Ovary (tissue), 9 donors: Measurements from ENCODE around the gene RPL26. TPM values are rescaled to one million over a fixed set of nuclear protein-coding genes. Genes with fewer than 3 reads are reported as not detected.

Source experiments
- DNase-seq, 5 donors: peaks; one replicate each; pipeline ENCODE4 v3.0.0-alpha.2; 2019 to 2020
- H3K27ac ChIP-seq, 2 donors: fragments of 200-600 bp; one replicate each; pipeline versions ENCODE4 v1.5.1 to v1.8.0; 2019 to 2022
- H3K27me3 ChIP-seq: fragments of 200-600 bp; one replicate; pipeline ENCODE4 v1.8.0; 2022
- H3K36me3 ChIP-seq: fragments of 200-600 bp; sonication (generic); one replicate; pipeline ENCODE4 v1.5.1; 2019
- H3K4me1 ChIP-seq: one replicate; pipeline ENCODE4 v1.8.1; 2013; ENCODE audit warnings: mild to moderate bottlenecking, moderate library complexity; ENCODE audit not compliant: insufficient read depth
- H3K4me3 ChIP-seq: fragments of 200-600 bp; sonication (generic); one replicate; pipeline ENCODE4 v1.5.1; 2017
- H3K9me3 ChIP-seq, 2 donors: fragments of 200-600 bp in 1 of 2; sonication (generic) in 1 of 2; one replicate each; pipeline versions ENCODE4 v1.5.1 to v1.8.1; 2013 to 2019; ENCODE audit warnings: mild to moderate bottlenecking in 1 of 2, moderate library complexity in 1 of 2
- CTCF ChIP-seq, 3 donors: fragments of 450-650 bp in 2 of 3; fragments of 200-600 bp in 1 of 3; IDR thresholded peaks; one replicate each; pipeline versions ENCODE4 v1.5.1 to v1.8.0; 2016 to 2022; ENCODE audit warnings: antibody characterized with exemption in 3 of 3, mild to moderate bottlenecking in 1 of 3
- EP300 ChIP-seq: sonication (generic); formaldehyde crosslinking; IDR thresholded peaks from one replicate; pipeline ENCODE4 v1.6.1; 2017; ENCODE audit warnings: antibody characterized with exemption
- POLR2A ChIP-seq: fragments of 450-650 bp; IDR thresholded peaks from one replicate; pipeline ENCODE4 v1.6.1; 2017; ENCODE audit warnings: antibody characterized with exemption, mild to moderate bottlenecking, moderate library complexity
- WGBS, 3 donors: extraction: QIAGEN DNeasy Blood & Tissue Kit in 1 of 3; methylation state at CpG; one replicate each; pipeline versions ENCODE4 v1.1.5 to v1.1.7; 2013 to 2017; 5-methylcytosine and 5-hydroxymethylcytosine counted together
- intact Hi-C, 4 donors: fragments of 100-400 bp; cut with DNase I; formaldehyde crosslinking; loops; one replicate each; pipeline versions ENCODE4 v1.11.0 to v1.15.1; 2022 to 2023
- polyA plus RNA-seq, 2 donors: library from polyadenylated mRNA; stranded (reverse); fragments of 200-250 nt in 1 of 2; fragments of 350-450 nt in 1 of 2; fragmentation: Illumina TruSeq in 1 of 2; extraction: RNeasy Lipid Tissue Mini Kit (QIAGEN cat#74804) in 1 of 2; gene quantifications; one replicate each; pipeline ENCODE4 v1.2.3, GENCODE V29; 2013 to 2014
- total RNA-seq, 7 donors: library from RNA; depleted of rRNA in 2 of 7; stranded (reverse); fragments of >200 nt in 2 of 7; fragmentation: NEBNext Ultra II Directional in 3 of 7; extraction: Animal tissue kit (Norgen Biotek cat#: 25700) in 3 of 7; gene quantifications; one replicate each; pipeline versions ENCODE4 v1.1.0 to v1.2.4, GENCODE V29; 2016 to 2023
- donor health status: DM: no; HTN: no; CAD: no; lungs with moderate emphysema.
- donor health status: DM: no; HTN: no; CAD: no.
- donor health status: Bipolar disorder and iron deficiency.
- donor health status: DM: yes; HTN: yes; CAD: no.
- donor health status: DM: no; HTN: no; CAD: no.
- donor health status: DM: yes; HTN: yes; CAD: no.

The RPL26 gene
- total and polyA plus RNA-seq, 9 donors: 2,824 to 11,226 (median 3,966) TPM

GRCh38 chr17:8405499-8406016, 22.6 kb upstream of the RPL26 start:
- WGBS, 3 donors: 74 to 85% (median 85%) methylated on average over 11 of the region's 11 CpGs

GRCh38 chr17:8402921-8403536, 20.0 kb upstream of the RPL26 start:
- Histone ChIP-seq H3K4me3 (no peak overlapping the region), H3K36me3 (no peaks in the 10 kb centered on the region), H3K27ac (no peak overlapping the region), H3K9me3 (no peaks in the 10 kb centered on the region), H3K4me1 (no peaks in the 10 kb centered on the region), H3K27me3 (no peaks in the 10 kb centered on the region)
- no peak for DNase-seq
- intact Hi-C loops: no loop called here
- TF ChIP-seq EP300: no peak
- TF ChIP-seq POLR2A: no peak
- TF ChIP-seq CTCF (IDR thresholded peaks at IDR 0.05): no peak
- 72 to 81% (median 79%) methylated on average over 11 of the region's 11 CpGs for WGBS, 3 donors

More at GRCh38 chr17:8405499-8406016, 22.6 kb upstream of the RPL26 start:
- Histone ChIP-seq H3K27ac (no peak overlapping the region), H3K27me3 (no peaks in the 10 kb centered on the region), H3K9me3 (no peaks in the 10 kb centered on the region), H3K4me3 (no peak overlapping the region), H3K36me3 (no peaks in the 10 kb centered on the region), H3K4me1 (no peaks in the 10 kb centered on the region)
- intact Hi-C loops: no loop called here
- TF ChIP-seq EP300: no peak
- no peak for TF ChIP-seq CTCF (IDR thresholded peaks at IDR 0.05)
- TF ChIP-seq POLR2A: no peak
- DNase-seq: no peak

- no peaks in the 10 kb centered on the region for H3K9me3 ChIP-seq
- intact Hi-C loops: no loop called here
- no peak overlapping the region for H3K27ac ChIP-seq
- DNase-seq: no peak
- TF ChIP-seq CTCF (IDR thresholded peaks at IDR 0.05) (no peak), EP300 (no peak), POLR2A (no peak)
- 75 to 87% (median 85%) methylated on average over 2 of the region's 2 CpGs for WGBS, 3 donors
- H3K4me3 ChIP-seq: no peak overlapping the region
- H3K4me1 ChIP-seq: no peaks in the 10 kb centered on the region
- no peaks in the 10 kb centered on the region for H3K36me3 ChIP-seq
- no peaks in the 10 kb centered on the region for H3K27me3 ChIP-seq
Observed at GRCh38 chr17:8401107-8401506, 18.1 kb upstream of the RPL26 start.

GRCh38 chr17:8398980-8399379, 16.0 kb upstream of the RPL26 start:
- intact Hi-C loops: no loop called here
- DNase-seq: no peak
- no peaks in the 10 kb centered on the region for H3K27me3 ChIP-seq
- no peak overlapping the region for H3K27ac ChIP-seq
- H3K4me3 ChIP-seq: no peak overlapping the region
- no peaks in the 10 kb centered on the region for H3K36me3 ChIP-seq
- WGBS, 3 donors: 45 to 63% (median 49%) methylated on average over 6 of the region's 6 CpGs
- H3K9me3 ChIP-seq: no peaks in the 10 kb centered on the region
- H3K4me1 ChIP-seq: no peaks in the 10 kb centered on the region
- TF ChIP-seq POLR2A: no peak
- no peak for TF ChIP-seq EP300
- TF ChIP-seq CTCF (IDR thresholded peaks at IDR 0.05): no peak
